GDM1 (cell line): Measurements from ENCODE around the gene LZTFL1.
A peak's percentile ranks its signal among the peaks of the same experiment; 100 is the strongest.

Source experiments
- DNase-seq: peaks from one replicate; lab custom pipeline; 2025; lab: John Stamatoyannopoulos, UW

LZTFL1 gene, protein sequence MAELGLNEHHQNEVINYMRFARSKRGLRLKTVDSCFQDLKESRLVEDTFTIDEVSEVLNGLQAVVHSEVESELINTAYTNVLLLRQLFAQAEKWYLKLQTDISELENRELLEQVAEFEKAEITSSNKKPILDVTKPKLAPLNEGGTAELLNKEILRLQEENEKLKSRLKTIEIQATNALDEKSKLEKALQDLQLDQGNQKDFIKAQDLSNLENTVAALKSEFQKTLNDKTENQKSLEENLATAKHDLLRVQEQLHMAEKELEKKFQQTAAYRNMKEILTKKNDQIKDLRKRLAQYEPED

DNA sequence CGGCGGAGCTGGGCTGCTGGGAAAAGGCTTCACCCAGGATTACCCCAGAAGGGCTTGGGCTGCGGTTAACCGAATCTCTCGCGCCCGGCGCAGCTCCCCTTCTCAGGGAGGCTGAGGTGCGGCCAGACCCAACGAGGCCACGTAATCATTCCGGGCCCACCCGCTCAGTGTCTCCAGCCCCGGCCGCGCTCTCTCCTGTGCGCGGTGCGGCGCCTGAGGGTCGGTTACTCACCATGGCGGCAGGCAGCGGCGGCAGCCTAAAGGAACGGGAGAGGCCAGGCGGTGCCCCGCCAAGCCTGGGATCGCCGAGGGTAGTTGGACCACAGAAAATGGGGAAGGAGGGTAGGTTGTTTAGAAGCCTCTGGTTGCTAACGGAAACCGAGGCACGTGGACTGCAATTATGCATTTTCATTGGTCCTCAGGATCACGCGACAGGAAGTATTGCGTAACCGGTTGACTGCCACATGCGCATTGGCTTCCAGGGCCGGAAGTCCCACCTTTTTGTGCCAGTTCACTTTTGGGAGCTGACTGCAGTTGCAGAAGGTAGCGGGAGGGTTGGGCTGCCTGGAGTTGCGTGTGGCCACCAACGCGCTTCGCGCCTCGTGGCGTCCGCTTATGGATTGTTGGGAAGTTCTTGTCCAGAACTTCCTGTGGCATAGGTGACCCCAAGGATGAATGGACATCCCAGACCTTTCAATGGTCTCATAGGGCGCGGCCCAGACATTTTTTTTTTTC, at the start of gene LZTFL1:
Gene LZTFL1, minus strand, starts transcription at position 363 of the 735 bp plus-strand sequence. Its CDS starts 128 bp downstream, at position 235.
- DNase-seq, result peak; percentile 94

DNA sequence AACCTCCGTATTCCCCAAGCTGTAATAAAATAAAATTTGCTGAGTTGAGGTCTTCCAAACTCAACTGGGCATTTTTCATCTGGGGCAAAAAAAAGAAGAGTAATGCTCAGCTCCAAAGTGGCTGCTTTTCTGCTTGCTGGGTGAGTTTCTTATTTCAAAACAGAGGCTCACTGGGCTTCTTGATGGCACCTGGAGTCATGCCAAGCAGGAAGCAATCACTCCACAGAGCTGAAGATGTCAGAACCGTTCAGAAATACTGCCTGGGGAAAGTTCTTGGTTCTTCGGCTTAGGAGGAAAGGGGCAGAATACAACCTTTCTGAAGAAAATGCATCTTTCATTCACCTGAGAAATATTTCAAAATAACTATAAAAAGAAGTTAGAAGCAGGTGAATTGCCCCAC, 48.5 kb upstream of the LZTFL1 start:
- no peak for DNase-seq

DNA sequence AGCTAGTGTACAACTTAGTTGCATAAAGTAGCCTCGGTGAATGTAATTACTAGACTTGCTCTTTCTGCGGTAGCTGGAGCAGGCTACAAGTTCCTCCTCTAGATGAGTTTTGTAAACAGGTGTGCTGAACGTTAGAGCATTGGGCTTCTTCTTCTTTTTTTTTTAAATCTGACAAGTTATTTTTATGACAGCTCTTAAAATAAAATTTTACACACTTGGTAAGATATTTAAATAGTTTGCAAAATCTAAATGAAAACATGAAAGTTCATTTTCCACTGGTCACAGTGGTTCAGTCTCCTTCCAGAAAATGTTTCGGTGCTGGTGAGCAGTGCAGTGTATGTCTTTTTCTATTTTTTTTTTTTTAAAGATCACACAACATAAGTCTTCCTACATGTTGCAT, 47.4 kb upstream of the LZTFL1 start:
- no peak for DNase-seq

DNA sequence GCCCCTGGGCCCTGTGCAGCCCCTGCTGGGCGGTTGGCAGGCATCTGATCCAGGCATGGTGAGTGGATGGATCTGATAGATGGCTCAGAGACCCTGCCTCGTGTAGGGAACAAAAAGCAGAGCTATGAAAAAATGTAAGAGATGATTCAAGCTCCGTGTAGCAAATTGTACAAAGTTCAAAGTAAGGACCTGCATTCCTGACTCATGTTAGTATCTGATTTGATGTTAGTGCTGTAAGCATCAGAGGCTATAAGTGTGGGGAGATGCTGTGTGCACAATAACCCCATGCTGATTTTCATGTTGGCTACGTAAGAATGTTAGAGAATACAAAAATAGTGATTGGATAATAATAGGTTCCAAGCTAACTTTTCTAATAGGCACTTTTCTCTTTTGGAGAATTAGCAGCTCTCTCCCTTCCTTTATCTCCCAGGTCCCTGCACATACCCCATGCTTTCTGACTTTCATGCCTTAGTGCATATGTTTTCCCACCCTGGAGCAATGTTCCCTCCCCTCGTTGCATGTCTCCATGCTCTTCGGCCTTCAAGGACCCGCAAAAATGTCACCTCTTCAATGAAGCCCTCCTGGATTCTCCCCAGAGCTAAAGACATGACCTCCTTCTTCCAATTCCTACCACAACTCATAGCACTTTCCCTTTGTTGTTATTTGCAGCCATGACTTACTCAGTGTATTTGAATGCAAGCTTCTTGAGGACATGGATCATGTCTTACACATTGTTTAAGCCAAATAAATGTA, 46.0 kb upstream of the LZTFL1 start:
- no peak for DNase-seq

DNA sequence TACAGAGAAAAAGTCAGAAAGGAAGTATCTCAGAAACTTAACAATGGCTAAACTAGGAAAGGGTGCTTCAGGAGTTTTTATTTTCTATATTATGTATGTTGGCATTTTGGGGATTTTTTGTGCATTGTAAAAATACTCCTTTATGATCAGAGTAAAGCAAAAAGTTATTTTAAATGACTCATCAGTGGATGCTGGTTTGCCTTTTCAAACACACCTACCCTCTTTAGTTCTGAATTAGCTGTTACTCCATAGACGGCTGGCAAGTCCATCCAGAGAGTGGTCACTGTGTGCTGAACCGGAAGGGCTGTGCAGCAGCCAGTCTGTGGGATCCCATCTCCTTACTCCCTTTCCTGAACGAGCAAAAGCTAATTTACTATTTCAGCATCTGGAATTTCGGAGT, 45.4 kb upstream of the LZTFL1 start:
- DNase-seq, result no peak

DNA sequence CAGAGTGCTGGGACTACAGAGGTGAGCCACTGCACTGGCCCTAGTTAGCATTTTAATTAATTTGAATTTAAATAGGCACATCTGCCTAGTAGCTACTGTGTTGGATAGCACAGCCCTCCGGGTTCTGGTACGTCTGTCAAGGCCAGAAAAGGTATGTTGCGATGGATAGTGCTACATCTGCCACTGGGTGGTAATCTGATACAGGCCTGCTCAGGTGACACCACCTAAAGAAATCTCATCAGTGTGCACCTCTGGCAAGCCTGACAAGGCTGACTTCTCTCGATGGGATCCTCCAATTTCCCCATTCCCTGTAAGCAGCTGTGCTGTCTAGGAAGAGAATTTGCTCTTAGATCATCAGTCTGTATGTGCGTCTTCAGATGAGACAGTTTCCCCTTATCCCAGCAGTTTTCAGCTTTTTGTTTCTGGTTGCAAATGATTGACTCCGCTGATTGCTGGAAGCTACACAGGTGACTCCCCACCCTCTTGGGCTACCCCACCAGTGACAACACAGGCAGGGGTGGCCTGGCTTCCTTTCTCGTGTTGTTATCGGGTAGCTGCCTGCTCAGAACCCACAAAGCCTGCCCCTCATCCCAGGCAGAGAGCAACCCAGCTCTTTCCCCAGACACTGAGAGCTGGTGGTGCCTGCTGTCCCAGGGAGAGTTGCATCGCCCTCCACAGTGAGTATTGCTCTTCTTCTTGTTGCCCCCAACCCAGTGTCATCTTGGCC, 44.2 kb upstream of the LZTFL1 start, which contains the start of gene CCR9:
Gene CCR9, plus strand, starts transcription at position 565 of the 727 bp plus-strand sequence. CDS start 8,391 bp downstream, outside the sequence.
- no peak for DNase-seq

DNA sequence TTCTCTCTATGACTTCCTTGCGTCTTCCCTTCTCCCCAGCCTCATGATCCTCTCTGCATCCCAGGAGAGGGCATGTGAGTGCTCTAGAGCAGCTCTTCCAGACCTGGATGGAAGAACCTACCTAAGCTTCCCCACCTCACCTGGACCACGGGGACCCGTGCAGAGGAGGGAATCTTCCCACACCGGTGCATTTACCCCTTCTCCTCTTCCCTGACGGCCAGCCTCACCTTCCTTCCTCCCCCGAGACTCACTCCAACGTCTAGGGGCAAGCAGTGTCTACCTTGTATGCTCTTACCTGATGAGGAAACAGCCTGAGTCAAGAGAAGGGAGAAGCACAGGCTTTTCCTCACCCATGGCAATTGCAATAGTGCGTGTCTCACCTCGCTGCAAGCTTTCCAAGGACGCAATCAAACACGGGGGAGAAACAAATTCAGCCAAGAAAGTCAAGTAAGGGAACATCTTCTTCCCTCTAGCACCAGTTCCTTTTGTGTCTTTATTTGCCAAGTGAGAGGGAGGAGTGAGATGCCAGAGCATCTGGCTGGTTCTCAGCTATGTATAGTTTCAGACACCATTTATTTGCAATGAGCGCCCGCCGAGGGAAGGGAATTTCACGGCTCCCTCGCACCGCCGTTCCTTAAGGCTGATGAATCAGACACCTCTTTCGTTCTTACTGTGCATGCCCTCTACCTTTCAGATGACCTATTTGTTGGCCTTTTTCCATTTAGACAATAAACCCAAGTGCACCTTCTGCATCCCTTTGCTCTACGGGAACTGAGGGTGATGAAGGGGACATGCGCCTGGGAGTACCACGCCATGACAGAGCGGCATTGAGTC, 42.7 kb upstream of the LZTFL1 start:
- DNase-seq, result no peak

DNA sequence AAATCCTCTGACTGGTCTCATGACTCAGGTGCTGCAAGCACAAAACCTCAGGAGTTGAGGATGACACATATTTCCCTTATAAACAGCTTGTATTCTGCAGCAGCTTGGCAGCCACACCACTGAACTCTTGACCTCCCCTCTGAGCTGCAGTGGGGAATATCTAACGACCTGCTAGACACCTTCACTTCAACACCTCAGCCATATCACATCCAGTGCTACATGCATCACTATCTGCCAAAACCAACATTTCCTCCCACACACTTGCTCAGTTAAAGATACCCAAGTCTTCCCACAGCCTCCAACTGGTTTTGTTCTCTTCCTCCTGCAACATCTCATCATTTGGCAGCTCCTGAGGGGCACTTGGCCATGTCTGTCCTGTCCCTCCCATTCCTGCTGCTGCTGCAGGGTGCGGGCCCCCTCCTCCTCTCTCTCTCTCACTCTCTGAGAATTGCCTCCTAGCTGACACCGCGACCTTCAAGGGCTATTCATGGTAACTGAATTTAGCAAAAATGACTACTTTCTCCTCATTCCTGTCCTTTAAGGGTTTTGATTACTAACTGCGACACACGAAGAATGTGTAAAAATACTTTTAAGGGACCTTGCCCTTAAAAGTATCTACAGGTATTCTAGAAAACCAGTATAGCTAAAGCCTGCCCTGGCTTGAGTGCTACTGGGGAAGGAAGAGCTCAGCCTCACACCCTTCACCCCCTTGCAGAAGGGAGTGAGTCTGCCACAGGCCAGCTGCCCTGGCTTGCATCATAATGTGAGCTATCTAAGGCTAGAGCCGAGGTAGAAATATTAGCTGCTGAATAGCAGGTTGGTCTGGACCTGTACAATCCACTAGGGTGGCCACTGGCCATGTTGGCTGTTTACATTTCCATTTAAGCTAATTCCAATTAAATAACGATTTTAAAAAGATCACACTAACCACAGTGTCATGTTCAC, 39.4 kb upstream of the LZTFL1 start:
- DNase-seq, result no peak

DNA sequence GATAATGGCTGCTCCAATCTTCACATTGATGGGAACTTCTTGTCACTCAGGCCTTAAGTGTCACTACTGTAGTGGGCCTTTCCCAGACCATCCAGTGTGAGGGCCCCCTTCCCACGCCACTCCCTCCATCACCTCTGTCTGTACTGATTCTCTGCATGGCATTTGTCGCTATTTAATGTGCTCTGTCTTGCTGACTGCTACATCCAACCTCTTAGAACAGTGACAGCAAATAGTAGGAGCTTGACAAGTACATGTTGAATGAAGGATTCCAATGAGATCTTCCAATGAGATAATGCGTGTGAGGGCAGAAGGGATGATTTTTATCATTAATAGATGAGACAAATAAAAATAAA, 38.8 kb upstream of the LZTFL1 start:
- DNase-seq, result no peak

DNA sequence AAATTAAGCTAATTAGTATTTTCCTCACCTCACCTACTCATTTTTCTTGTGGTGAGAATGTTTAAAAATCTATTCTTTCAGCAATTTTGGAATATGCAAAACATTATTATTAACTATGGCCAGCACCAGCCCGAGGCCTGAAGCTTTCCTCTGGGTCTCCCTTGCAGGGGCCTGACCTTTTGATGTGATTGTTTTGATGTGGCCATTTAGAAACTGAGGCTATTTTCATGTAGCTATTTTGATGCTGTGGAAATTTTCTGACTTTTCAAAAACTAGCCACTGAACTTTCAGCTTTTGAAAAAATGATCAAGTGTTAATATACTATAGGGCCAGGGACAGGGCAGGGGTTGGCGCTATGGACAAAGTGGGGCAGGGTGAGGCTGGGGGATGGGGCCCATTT, 36.2 kb upstream of the LZTFL1 start:
- DNase-seq, result no peak

DNA sequence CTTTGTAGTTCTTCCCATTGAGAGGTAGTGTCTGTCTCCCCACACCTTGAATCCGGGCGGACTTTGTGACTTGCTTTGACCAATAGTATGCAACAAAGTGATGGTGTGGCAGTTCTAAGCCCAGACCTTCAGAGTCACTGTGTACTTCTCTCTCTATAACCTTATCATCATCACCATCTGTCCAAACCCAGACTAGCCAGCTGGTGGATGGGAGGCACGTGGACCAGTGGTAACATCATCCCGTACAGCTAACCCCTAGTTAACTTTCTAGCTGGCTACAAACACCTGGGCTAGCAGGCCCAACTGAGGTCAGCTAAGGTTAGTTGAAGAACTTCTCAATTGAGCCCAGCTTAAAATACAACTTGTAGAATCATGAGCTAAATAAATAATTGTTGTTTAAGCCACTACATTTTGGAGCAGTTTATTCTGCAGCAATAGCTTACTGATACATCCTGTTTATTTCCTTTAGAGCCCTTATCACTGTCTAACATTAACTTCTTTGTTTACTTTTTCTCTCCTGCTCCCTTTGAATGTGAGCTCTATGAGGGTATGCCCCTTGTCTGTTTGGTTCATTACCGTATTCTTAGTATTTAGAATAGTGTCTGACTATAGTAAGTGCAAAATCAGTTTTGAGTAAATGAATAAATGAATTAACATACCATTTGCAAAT, 32.9 kb upstream of the LZTFL1 start:
- no peak for DNase-seq

DNA sequence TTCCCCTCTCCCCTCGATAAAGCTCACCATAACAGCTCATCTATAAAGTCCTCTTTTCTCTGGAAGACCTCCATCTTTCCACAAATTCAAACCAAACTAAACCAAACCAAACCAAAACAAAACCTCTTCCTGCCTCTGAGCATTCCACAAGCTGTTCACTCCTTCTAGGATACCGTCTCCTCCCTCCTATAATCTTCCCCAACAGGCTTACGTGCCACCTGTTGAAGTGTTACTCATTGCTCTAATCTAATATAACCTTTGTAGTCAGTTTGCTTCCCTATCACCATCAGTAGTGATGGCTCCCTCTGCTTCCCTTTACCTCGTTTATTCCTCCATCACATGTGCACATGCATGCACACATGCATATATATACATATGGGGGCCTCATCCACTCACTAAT, 31.7 kb upstream of the LZTFL1 start:
- no peak for DNase-seq

DNA sequence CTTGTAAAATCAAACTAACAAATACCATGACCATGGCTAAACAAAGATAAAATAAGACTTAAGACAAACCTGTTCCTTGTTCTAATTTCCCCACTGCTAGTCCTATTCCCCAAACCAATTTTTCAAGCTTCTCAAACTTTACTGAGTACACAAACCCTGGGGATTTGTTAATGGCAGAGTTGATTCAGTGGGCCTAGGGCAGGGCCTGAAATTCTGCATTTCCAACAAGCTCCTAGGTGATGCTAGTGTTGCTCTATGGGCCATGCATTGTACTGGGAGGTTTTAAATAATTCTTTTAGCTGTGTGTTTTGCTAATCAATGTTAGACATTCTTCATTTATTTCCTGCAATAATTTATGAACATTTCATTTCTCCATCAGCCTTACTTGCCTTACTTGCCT, 31.1 kb upstream of the LZTFL1 start:
- no peak for DNase-seq

DNA sequence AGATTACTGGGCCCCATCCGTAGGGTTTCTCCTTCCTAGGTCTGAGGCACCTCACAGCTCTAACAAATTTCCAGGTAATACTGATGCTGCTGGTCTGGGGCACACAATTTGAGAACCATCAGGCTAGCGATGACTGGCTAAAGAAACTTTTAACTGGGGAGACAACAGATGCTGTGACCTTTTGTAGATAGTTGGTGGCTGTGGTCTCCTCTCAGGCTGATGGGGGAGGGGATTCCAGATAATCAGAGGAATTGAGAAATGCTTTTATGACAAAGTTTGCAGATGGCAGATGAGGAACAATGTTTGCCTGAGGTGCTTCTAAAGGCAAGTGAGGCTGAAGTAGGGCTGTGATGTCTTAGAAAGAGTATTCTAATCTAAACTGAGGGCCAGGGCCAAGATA, 30.6 kb upstream of the LZTFL1 start:
- no peak for DNase-seq

DNA sequence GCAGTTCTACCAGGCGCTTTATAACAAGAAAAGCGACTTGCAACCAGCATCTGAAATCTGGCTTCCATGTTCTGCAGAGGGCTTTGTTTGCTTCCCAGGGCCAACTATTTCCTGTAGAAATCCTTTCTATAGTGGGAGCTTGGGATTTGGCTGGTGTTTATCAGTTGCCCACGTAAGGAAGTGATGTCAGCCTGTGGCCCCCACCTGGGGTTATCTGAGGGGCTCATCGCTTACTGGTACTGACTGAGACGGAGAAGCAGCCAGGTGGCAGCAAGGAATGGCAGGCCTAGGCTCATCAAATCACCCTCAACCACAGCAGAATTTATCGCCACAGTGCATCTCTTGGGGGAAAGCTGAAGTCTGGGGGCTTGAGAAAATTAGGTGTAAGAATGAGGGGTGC, 29.9 kb upstream of the LZTFL1 start:
- no peak for DNase-seq

DNA sequence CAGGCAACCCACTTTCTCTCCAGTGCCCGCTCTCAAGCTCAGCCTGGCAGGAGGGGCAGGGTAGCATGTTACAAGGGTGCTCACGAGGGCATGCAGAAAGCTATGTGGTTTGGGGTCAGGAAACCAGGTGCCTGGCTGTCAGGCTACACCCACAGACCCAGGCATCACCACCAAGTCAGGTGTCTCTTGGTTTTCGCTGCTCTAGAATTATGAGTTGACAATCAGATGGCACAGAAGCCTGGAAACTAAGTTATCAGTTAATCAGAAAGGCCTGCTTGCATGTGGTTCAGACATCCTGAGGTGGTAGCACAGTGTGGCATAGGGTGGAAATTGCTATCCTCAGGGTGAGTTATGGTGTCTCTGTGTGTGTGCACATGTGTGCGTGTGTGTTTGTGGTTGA, 28.2 kb upstream of the LZTFL1 start:
- DNase-seq, result no peak

DNA sequence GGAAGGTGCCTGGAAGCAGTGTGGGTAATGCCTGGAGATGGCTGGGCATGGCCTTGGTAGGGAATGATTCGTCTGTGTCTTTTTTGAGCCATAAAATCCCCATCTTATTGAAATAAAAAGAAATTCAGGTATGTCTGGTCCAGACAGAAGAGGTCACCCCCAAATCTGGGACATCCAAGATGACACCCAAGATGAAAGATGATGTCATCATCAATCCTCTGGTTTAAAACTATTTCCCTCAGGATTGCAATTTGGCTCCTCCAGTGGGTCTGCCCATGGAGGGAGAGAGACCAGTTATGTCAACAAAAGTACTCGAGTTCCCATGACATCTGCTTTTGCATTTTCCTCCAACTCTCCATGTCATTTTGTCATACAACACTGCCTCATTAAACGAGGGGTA, 27.7 kb upstream of the LZTFL1 start:
- DNase-seq, result no peak

DNA sequence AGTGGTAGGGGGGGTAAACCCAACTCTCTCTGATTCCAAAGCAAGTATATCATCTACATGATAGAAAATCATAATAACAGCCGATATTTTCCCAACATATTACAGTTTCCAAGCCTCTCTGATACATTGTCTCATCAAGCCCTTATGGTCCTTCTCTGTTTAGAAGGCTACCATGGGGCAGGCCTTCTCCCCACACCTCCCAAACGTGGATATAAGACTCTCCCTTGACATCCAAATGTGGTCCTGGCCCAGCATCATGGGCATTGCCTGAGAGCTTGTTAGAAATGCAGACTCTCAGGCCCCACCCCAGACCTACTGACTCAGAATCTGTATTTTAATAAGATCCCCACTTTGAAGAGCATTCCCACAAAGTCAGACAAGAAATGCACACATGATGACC, 26.7 kb upstream of the LZTFL1 start:
- no peak for DNase-seq

DNA sequence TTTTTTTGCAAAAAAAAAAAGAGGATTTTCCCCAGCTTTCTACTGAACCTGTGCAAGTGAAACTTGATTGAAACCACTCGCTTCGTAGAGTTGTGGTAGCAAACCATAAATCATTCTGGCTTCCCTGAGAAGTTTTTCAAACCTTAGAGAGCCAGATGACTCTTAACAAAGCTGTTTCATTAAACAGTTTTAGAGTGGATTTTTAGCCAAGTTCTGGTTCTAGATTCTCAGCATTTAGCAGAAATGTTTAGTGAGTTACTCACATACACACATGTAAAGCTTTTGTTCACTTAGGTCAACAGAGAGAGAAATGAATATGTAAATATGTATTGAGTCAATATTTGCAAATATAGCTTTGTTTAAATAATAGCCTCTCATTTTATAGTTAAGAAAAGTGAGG, 26.3 kb upstream of the LZTFL1 start:
- no peak for DNase-seq

DNA sequence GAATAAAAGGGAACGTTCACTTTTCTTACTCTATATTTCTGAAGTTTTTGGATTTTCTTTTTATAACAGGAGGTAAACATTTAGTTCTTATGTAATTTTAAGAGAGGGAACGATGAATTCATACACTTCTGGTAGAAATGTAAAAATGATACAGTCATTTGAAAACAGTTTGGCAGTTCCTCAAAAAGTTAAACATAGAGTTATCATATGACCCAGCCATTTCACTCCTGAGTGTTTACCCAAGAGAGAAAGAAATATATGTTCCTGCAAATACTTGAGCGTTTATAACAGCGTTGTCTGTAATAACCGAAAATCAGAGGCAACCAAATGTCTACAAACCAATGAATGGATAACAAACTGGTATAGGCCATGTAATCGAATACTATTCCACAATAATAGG, 23.6 kb upstream of the LZTFL1 start:
- no peak for DNase-seq
